SK-N-SH (cell line): Measurements from ENCODE around the gene NUFIP2.

Experiments
- CHD2 ChIP-seq: fragments of 150-350 bp; IDR thresholded peaks from 2 replicates; pipeline ENCODE4 v1.6.1; 2018; ENCODE audit warnings: low read length; ENCODE audit not compliant: partially characterized antibody
- EZH2phosphoT487 ChIP-seq: fragments of 200-600 bp; sonication (generic); IDR thresholded peaks from 2 replicates; pipeline ENCODE4 v1.6.1; 2017; ENCODE audit warnings: low read depth, mixed run types, mild to moderate bottlenecking, antibody characterized with exemption, moderate library complexity, borderline replicate concordance
- FOXM1 ChIP-seq: IDR thresholded peaks from 2 replicates; pipeline ENCODE4 v1.4.0; 2012; ENCODE audit warnings: low read depth, mild to moderate bottlenecking
- GABPA ChIP-seq: IDR thresholded peaks from 2 replicates; pipeline ENCODE4 v1.4.0; 2012; ENCODE audit warnings: low read depth, mild to moderate bottlenecking
- MEF2A ChIP-seq: IDR thresholded peaks from 2 replicates; pipeline ENCODE4 v1.4.0; 2012; ENCODE audit warnings: low read depth, borderline replicate concordance
- MXI1 ChIP-seq: IDR thresholded peaks from 2 replicates; pipeline ENCODE4 v1.6.1; 2012; ENCODE audit warnings: mild to moderate bottlenecking, low read depth, low read length, improper control_type of control experiment
- POLR2AphosphoS5 ChIP-seq: IDR thresholded peaks from 2 replicates; pipeline ENCODE4 v1.6.1; 2012; ENCODE audit warnings: low read depth, low read length
- RAD21 ChIP-seq: IDR thresholded peaks from 2 replicates; pipeline ENCODE4 v1.6.1; 2012; ENCODE audit warnings: mild to moderate bottlenecking, low read length
- SMC3 ChIP-seq: IDR thresholded peaks from 2 replicates; pipeline ENCODE4 v1.6.1; 2012; ENCODE audit warnings: low read depth, low read length, improper control_type of control experiment
- TAF1 ChIP-seq: IDR thresholded peaks from 2 replicates; pipeline ENCODE4 v1.6.1; 2012; ENCODE audit warnings: low read depth, mild to moderate bottlenecking, low read length, moderate library complexity, borderline replicate concordance
- TCF12 ChIP-seq: IDR thresholded peaks from 2 replicates; pipeline ENCODE4 v1.4.0; 2012
- TF ChIP-seq, protein P1 (sequence below): fragments of 200-600 bp; sonication (generic); IDR thresholded peaks from 2 replicates; pipeline ENCODE4 v1.6.1; 2017; ENCODE audit warnings: antibody characterized with exemption, mild to moderate bottlenecking, moderate library complexity
- TF ChIP-seq, protein P2 (sequence below): fragments of 150-350 bp; IDR thresholded peaks from 2 replicates; pipeline ENCODE4 v1.6.1; 2016; ENCODE audit warnings: mild to moderate bottlenecking, low read depth, low read length

DNA sequence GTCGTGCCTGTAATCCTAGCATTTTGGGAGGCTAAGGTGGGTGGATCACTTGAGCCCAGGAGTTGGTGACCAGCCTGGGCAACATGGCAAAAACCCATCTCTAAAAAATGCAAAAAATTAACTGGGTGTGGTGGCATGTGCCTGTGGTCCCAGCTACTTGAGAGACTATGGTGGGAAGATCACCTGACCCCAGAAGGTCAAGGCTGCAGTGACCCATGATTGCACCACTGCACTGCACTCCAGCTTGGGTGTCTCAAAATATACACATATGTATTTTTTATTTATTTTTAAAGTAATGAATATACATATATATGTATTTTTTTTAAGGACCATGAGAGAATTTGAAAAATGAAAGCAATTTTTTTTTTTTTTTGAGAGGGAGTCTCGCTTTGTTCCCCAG, 5.1 kb upstream of the NUFIP2 start:
- no peak for TF ChIP-seq RAD21
- TF ChIP-seq POLR2AphosphoS5, result no peak
- TF ChIP-seq, protein P1, sequence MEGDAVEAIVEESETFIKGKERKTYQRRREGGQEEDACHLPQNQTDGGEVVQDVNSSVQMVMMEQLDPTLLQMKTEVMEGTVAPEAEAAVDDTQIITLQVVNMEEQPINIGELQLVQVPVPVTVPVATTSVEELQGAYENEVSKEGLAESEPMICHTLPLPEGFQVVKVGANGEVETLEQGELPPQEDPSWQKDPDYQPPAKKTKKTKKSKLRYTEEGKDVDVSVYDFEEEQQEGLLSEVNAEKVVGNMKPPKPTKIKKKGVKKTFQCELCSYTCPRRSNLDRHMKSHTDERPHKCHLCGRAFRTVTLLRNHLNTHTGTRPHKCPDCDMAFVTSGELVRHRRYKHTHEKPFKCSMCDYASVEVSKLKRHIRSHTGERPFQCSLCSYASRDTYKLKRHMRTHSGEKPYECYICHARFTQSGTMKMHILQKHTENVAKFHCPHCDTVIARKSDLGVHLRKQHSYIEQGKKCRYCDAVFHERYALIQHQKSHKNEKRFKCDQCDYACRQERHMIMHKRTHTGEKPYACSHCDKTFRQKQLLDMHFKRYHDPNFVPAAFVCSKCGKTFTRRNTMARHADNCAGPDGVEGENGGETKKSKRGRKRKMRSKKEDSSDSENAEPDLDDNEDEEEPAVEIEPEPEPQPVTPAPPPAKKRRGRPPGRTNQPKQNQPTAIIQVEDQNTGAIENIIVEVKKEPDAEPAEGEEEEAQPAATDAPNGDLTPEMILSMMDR, result no peak
- TF ChIP-seq MEF2A, result no peak
- no peak for TF ChIP-seq GABPA
- TF ChIP-seq TCF12, result no peak
- TF ChIP-seq, protein P2, sequence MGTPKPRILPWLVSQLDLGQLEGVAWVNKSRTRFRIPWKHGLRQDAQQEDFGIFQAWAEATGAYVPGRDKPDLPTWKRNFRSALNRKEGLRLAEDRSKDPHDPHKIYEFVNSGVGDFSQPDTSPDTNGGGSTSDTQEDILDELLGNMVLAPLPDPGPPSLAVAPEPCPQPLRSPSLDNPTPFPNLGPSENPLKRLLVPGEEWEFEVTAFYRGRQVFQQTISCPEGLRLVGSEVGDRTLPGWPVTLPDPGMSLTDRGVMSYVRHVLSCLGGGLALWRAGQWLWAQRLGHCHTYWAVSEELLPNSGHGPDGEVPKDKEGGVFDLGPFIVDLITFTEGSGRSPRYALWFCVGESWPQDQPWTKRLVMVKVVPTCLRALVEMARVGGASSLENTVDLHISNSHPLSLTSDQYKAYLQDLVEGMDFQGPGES, result no peak
- no peak for TF ChIP-seq SMC3
- no peak for TF ChIP-seq FOXM1
- no peak for TF ChIP-seq EZH2phosphoT487
- TF ChIP-seq TAF1, result no peak
- no peak for TF ChIP-seq CHD2
- no peak for TF ChIP-seq MXI1
